GM23338 (cell line): ENCODE data around the gene NOP16. TPM values are rescaled to one million over a fixed set of nuclear protein-coding genes. Genes with fewer than 3 reads are reported as not detected.

ENCODE experiments used
- ATAC-seq: fragments of 200-7000 bp; cut with Tn5 transposase; 3 replicates; pipeline ENCODE4 v1.9.1; 2020
- DNase-seq: peaks from one replicate; pipeline ENCODE4 v3.0.0-alpha.2; 2015; ENCODE audit warnings: low spot score
- H2AFZ ChIP-seq: fragments of 200-600 bp; sonication (generic); 2 replicates; pipeline ENCODE4 v1.8.0; 2016; ENCODE audit warnings: antibody characterized with exemption, mild to moderate bottlenecking, moderate library complexity
- H3F3A ChIP-seq: fragments of 200-600 bp; sonication (generic); replicated peaks from 2 replicates; pipeline ENCODE4 v1.8.0; 2017; ENCODE audit warnings: antibody characterized with exemption, mixed run types, low read depth
- H3K27ac ChIP-seq: fragments of 200-600 bp; sonication (generic); 2 replicates; pipeline ENCODE4 v1.6.1; 2016; ENCODE audit warnings: low read depth
- H3K27me3 ChIP-seq: fragments of 200-600 bp; sonication (generic); 2 replicates; pipeline ENCODE4 v1.8.0; 2016; ENCODE audit warnings: mild to moderate bottlenecking, mixed run types, moderate library complexity; ENCODE audit not compliant: insufficient read depth
- H3K36me3 ChIP-seq: fragments of 200-600 bp; sonication (generic); 2 replicates; pipeline ENCODE4 v1.8.0; 2016; ENCODE audit warnings: mild to moderate bottlenecking; ENCODE audit not compliant: insufficient read depth
- H3K4me1 ChIP-seq: fragments of 200-600 bp; sonication (generic); 2 replicates; pipeline ENCODE4 v1.8.0; 2016; ENCODE audit warnings: mild to moderate bottlenecking, moderate library complexity; ENCODE audit not compliant: insufficient read depth
- H3K4me2 ChIP-seq: fragments of 200-600 bp; sonication (generic); 2 replicates; pipeline ENCODE4 v1.7.1; 2017; ENCODE audit warnings: mixed run types
- H3K4me3 ChIP-seq: fragments of 200-600 bp; sonication (generic); 2 replicates; pipeline ENCODE4 v1.6.1; 2016; ENCODE audit warnings: mixed run types
- H3K79me2 ChIP-seq: fragments of 200-600 bp; sonication (generic); replicated peaks from 2 replicates; pipeline ENCODE4 v1.8.0; 2017; ENCODE audit warnings: mild to moderate bottlenecking; ENCODE audit not compliant: insufficient read depth
- H3K9me2 ChIP-seq: fragments of 200-600 bp; sonication (generic); 2 replicates; pipeline ENCODE4 v1.8.0; 2017; ENCODE audit not compliant: insufficient read depth
- H4K20me1 ChIP-seq: fragments of 200-600 bp; sonication (generic); replicated peaks from 2 replicates; pipeline ENCODE4 v1.8.0; 2017; ENCODE audit warnings: mild to moderate bottlenecking; ENCODE audit not compliant: insufficient read depth
- H3K27ac Mint-ChIP-seq: 2 replicates; pipeline ENCODE4 v1.8.0; 2020; ENCODE audit warnings: inconsistent platforms, mild to moderate bottlenecking, moderate library complexity, mixed read lengths
- H3K27me3 Mint-ChIP-seq: 3 replicates; pipeline ENCODE4 v1.8.0; 2022; ENCODE audit warnings: low read depth, mild to moderate bottlenecking, moderate library complexity, mixed read lengths, inconsistent platforms; ENCODE audit not compliant: insufficient read depth, poor library complexity
- H3K36me3 Mint-ChIP-seq: 3 replicates; pipeline ENCODE4 v1.8.0; 2021; ENCODE audit warnings: low read depth, mild to moderate bottlenecking, inconsistent platforms, moderate library complexity, mixed read lengths
- H3K4me1 Mint-ChIP-seq: 3 replicates; pipeline ENCODE4 v1.8.0; 2020; ENCODE audit warnings: mild to moderate bottlenecking, inconsistent platforms, mixed read lengths
- H3K4me3 Mint-ChIP-seq: 3 replicates; pipeline ENCODE4 v1.8.0; 2021; ENCODE audit warnings: moderate library complexity, mild to moderate bottlenecking, inconsistent platforms, mixed read lengths
- H3K9me3 Mint-ChIP-seq: 3 replicates; pipeline ENCODE4 v1.8.0; 2020; ENCODE audit warnings: moderate library complexity, mild to moderate bottlenecking, inconsistent platforms, mixed read lengths
- ETS1 ChIP-seq: IDR thresholded peaks from 2 replicates; pipeline ENCODE4 v1.6.1; 2016; ENCODE audit warnings: antibody characterized with exemption
- EZH2 ChIP-seq: fragments of 200-600 bp; sonication (generic); IDR thresholded peaks from one replicate; pipeline ENCODE4 v1.8.0; 2017; ENCODE audit warnings: antibody characterized with exemption, mild to moderate bottlenecking, low read depth; ENCODE audit not compliant: unreplicated experiment
- POLR2AphosphoS5 ChIP-seq: IDR thresholded peaks from 2 replicates; pipeline ENCODE4 v1.6.1; 2016; ENCODE audit warnings: antibody characterized with exemption, low read depth
- ZNF114 ChIP-seq: fragments of 250-450 bp; sonication (Bioruptor Pico); IDR thresholded peaks from 2 replicates; pipeline ENCODE4 v1.5.0; 2020; ENCODE audit warnings: mild to moderate bottlenecking, moderate library complexity
- ZNF462 ChIP-seq: fragments of 250-450 bp; sonication (Bioruptor Pico); IDR thresholded peaks from 2 replicates; pipeline ENCODE4 v1.5.0; 2020; ENCODE audit warnings: mild to moderate bottlenecking, moderate library complexity
- polyA plus RNA-seq: library from polyadenylated mRNA; unstranded; fragments of >200 nt; fragmentation: Nextera tagmentation; extraction: Ambion mirVana; gene quantifications from 2 replicates; pipeline ENCODE4 v1.2.1, GENCODE V29; 2016
- total RNA-seq: library from RNA; depleted of rRNA; stranded (reverse); fragments of >200 nt; shearing (Covaris generic); gene quantifications from 2 replicates; pipeline ENCODE4 v1.2.3, GENCODE V29; 2014

Gene NOP16
- total and polyA plus RNA-seq, 2 experiments from 2014 or later, result 43.4 to 181 TPM

DNA sequence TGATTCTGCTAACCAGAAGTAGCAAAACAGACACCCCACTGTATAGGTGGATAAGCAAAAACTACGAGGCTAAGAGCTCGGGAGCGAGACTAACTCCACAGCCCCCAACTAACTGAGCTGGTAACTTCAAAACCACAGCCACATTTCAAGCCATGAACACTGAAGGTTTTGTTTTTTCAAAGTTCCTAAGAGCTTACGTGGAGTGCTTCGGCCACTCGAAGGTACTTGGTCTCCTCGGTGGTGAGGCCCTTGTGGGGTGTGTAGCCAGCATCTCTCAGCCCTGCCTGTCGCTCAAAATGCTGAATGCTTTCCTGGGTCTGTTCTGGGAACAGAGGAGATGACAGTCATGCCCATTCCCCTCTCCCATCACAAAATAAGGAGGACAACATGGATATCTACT, 38.0 kb downstream of the NOP16 start:
- Histone ChIP-seq H3F3A (no peaks in the 10 kb centered on the region), H4K20me1 (peaks cover 8% of the 10 kb centered on the region; the same call in 1 of the 2 replicates), H3K27me3 (no peaks in the 10 kb centered on the region), H3K4me3 (no peak overlapping the region), H3K4me2 (no peak overlapping the region), H3K9me2 (no peaks in the 10 kb centered on the region), H3K79me2 (peaks cover 37% of the 10 kb centered on the region), H3K36me3 (peaks cover 28% of the 10 kb centered on the region), H3K27ac (no peak overlapping the region), H2AFZ (no peak overlapping the region), H3K4me1 (no peaks in the 10 kb centered on the region)
- ATAC-seq, result no peak
- TF ChIP-seq EZH2, result no peak
- no peak for TF ChIP-seq ZNF462 (CRISPR knock-in tag)
- no peak for TF ChIP-seq POLR2AphosphoS5
- DNase-seq, result no peak
- Mint-ChIP-seq H3K4me1 (no peaks in the 10 kb centered on the region), H3K27ac (no peak overlapping the region), H3K4me3 (no peak overlapping the region), H3K27me3 (no peaks in the 10 kb centered on the region), H3K9me3 (no peaks in the 10 kb centered on the region), H3K36me3 (peaks cover 93% of the 10 kb centered on the region)

DNA sequence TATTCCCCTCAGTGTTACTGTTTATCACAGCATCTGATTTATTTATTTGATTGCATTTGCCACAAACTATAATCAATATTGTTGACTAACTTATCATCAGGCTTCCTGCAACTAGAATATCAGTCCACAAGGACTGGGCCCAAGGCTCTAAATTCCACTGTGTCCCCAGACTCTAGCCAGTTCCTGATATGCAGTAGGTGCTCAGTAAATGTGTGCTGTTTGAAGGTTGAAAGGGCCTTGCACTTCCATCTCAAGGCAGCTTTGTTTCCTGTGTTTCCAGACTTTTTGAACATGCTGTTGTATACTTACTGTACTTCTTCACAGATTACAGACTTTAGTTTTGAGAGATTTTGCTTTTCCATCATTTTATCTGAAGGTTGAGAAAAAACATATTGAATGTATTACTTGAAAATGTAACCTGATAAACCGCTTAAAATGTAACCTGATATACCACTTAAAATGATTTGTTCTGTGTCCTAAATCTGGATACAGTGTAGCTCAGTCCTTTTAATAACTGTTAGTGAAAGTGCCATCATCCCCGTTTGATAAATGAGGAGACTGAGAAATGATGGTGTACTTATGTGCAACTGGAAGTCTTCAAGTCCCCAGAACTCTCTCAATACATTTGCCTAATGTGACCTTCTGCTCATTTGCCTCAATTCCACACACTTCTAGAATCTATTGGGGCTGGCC, 45.5 kb downstream of the NOP16 start:
- H3K27ac ChIP-seq, result no peak overlapping the region; the same call in 1 of the 2 replicates
- no peak overlapping the region for H3K4me3 Mint-ChIP-seq
- no peaks in the 10 kb centered on the region for H3K9me2 ChIP-seq
- peaks cover 2% of the 10 kb centered on the region for H3K27me3 Mint-ChIP-seq
- no peaks in the 10 kb centered on the region for H3F3A ChIP-seq
- no peak overlapping the region for H2AFZ ChIP-seq
- H3K9me3 Mint-ChIP-seq, result no peaks in the 10 kb centered on the region
- H3K4me2 ChIP-seq, result no peak overlapping the region
- TF ChIP-seq ETS1 (no peak), POLR2AphosphoS5 (no peak), ZNF114 (no peak)
- peaks cover 10% of the 10 kb centered on the region; the same call in 1 of the 2 replicates for H3K36me3 ChIP-seq
- no peak for ATAC-seq
- no peaks in the 10 kb centered on the region for H3K79me2 ChIP-seq
- H3K27ac Mint-ChIP-seq, result no peak overlapping the region
- no peaks in the 10 kb centered on the region; the same call in 1 of the 2 replicates for H4K20me1 ChIP-seq
- H3K4me1 ChIP-seq, result no peaks in the 10 kb centered on the region
- H3K27me3 ChIP-seq, result no peaks in the 10 kb centered on the region
- H3K4me1 Mint-ChIP-seq, result no peaks in the 10 kb centered on the region
- no peak for DNase-seq
- H3K4me3 ChIP-seq, result no peak overlapping the region
- H3K36me3 Mint-ChIP-seq, result peaks cover 27% of the 10 kb centered on the region
